Liver (tissue), 9 donors: ENCODE results near the gene CBL. TPM values are rescaled to one million over a fixed set of nuclear protein-coding genes. Genes with fewer than 3 reads are reported as not detected.

Experiments
- DNase-seq: peaks from one replicate; pipeline ENCODE4 v3.0.0-alpha.2; 2017; ENCODE audit warnings: low spot score
- H3K27ac ChIP-seq, 2 donors: one replicate each; pipeline ENCODE4 v1.7.0; 2013; ENCODE audit warnings: inconsistent platforms in 2 of 2, low read length in 2 of 2, control low read depth in 1 of 2, low read depth in 1 of 2, mild to moderate bottlenecking in 1 of 2
- H3K27me3 ChIP-seq, 4 donors: one replicate each; pipeline versions ENCODE4 v1.6.1 to v1.7.0; 2013; ENCODE audit warnings: low read length in 3 of 4, inconsistent platforms in 1 of 4, mild to moderate bottlenecking in 1 of 4, moderate library complexity in 1 of 4; ENCODE audit not compliant: control insufficient read depth in 4 of 4, insufficient read depth in 4 of 4
- H3K36me3 ChIP-seq, 4 donors: one replicate each; pipeline versions ENCODE4 v1.6.1 to v1.7.0; 2013; ENCODE audit warnings: low read length in 3 of 4, mild to moderate bottlenecking in 3 of 4, low read depth in 1 of 4, moderate library complexity in 1 of 4; ENCODE audit not compliant: control insufficient read depth in 4 of 4, insufficient read depth in 3 of 4
- H3K4me1 ChIP-seq, 4 donors: one replicate each; pipeline versions ENCODE4 v1.6.1 to v1.7.0; 2013; ENCODE audit warnings: low read length in 3 of 4, mild to moderate bottlenecking in 3 of 4, moderate library complexity in 1 of 4; ENCODE audit not compliant: control insufficient read depth in 4 of 4, insufficient read depth in 4 of 4
- H3K4me3 ChIP-seq, 3 donors: one replicate each; pipeline versions ENCODE4 v1.6.1 to v1.7.0; 2013; ENCODE audit warnings: low read length in 3 of 3, control low read depth in 1 of 3, low read depth in 1 of 3, mild to moderate bottlenecking in 1 of 3
- H3K9ac ChIP-seq, 2 donors: one replicate each; pipeline ENCODE4 v1.7.0; 2013; ENCODE audit warnings: low read length in 2 of 2, mild to moderate bottlenecking in 2 of 2, moderate library complexity in 2 of 2, control low read depth in 1 of 2, low read depth in 1 of 2
- H3K9me3 ChIP-seq, 4 donors: one replicate each; pipeline versions ENCODE4 v1.6.1 to v1.7.0; 2013; ENCODE audit warnings: low read length in 3 of 4; ENCODE audit not compliant: control insufficient read depth in 4 of 4
- ATF3 ChIP-seq: IDR thresholded peaks from 2 replicates; pipeline ENCODE4 v1.6.1; 2016; ENCODE audit warnings: antibody characterized with exemption
- CTCF ChIP-seq: fragments of 150-350 bp; IDR thresholded peaks from 2 replicates; pipeline ENCODE4 v1.5.1; 2017; ENCODE audit warnings: improper control_type of control experiment, low read depth, low read length; ENCODE audit not compliant: missing input control
- EGR1 ChIP-seq, 2 donors: IDR thresholded peaks; 2 replicates each; pipeline ENCODE4 v1.6.1; 2016 to 2018; ENCODE audit warnings: antibody characterized with exemption in 2 of 2, low read depth in 2 of 2
- FOXA1 ChIP-seq: IDR thresholded peaks from 2 replicates; pipeline ENCODE4 v1.6.1; 2016; ENCODE audit warnings: antibody characterized with exemption
- FOXA2 ChIP-seq: IDR thresholded peaks from 2 replicates; pipeline ENCODE4 v1.6.1; 2016; ENCODE audit warnings: antibody characterized with exemption
- GABPA ChIP-seq, 2 donors: IDR thresholded peaks in 1 of 2; conservative IDR thresholded peaks in 1 of 2; 2 replicates each; pipeline ENCODE4 v1.6.1; 2016; ENCODE audit warnings: antibody characterized with exemption in 2 of 2, mild to moderate bottlenecking in 1 of 2, moderate library complexity in 1 of 2
- HNF4A ChIP-seq, 2 donors: conservative IDR thresholded peaks; 2 replicates each; pipeline ENCODE4 v1.6.1; 2016; ENCODE audit warnings: antibody characterized with exemption in 2 of 2, mild to moderate bottlenecking in 2 of 2
- HNF4G ChIP-seq: IDR thresholded peaks from 2 replicates; pipeline ENCODE4 v1.6.1; 2016; ENCODE audit warnings: antibody characterized with exemption
- JUND ChIP-seq, 2 donors: IDR thresholded peaks; 2 replicates each; pipeline ENCODE4 v1.6.1; 2016; ENCODE audit warnings: antibody characterized with exemption in 2 of 2
- MAX ChIP-seq: IDR thresholded peaks from 2 replicates; pipeline ENCODE4 v1.6.1; 2016; ENCODE audit warnings: antibody characterized with exemption
- NR2F2 ChIP-seq: IDR thresholded peaks from 2 replicates; pipeline ENCODE4 v1.6.1; 2016; ENCODE audit warnings: antibody characterized with exemption
- RAD21 ChIP-seq, 2 donors: IDR thresholded peaks; 2 replicates each; pipeline ENCODE4 v1.6.1; 2016; ENCODE audit warnings: antibody characterized with exemption in 2 of 2, mild to moderate bottlenecking in 2 of 2
- REST ChIP-seq: IDR thresholded peaks from 2 replicates; pipeline ENCODE4 v1.6.1; 2016; ENCODE audit warnings: antibody characterized with exemption, mild to moderate bottlenecking
- RXRA ChIP-seq, 2 donors: IDR thresholded peaks; 2 replicates each; pipeline ENCODE4 v1.6.1; 2017 to 2018; ENCODE audit warnings: antibody characterized with exemption in 2 of 2, mild to moderate bottlenecking in 1 of 2
- SP1 ChIP-seq: IDR thresholded peaks from 2 replicates; pipeline ENCODE4 v1.6.1; 2018; ENCODE audit warnings: antibody characterized with exemption, mild to moderate bottlenecking
- TAF1 ChIP-seq: conservative IDR thresholded peaks from 2 replicates; pipeline ENCODE4 v1.6.1; 2016; ENCODE audit warnings: antibody characterized with exemption, mild to moderate bottlenecking
- YY1 ChIP-seq: IDR thresholded peaks from 2 replicates; pipeline ENCODE4 v1.6.1; 2016; ENCODE audit warnings: antibody characterized with exemption, mild to moderate bottlenecking
- ZBTB33 ChIP-seq: IDR thresholded peaks from 2 replicates; pipeline ENCODE4 v1.6.1; 2016; ENCODE audit warnings: antibody characterized with exemption
- WGBS: extraction: QIAGEN DNeasy Blood & Tissue Kit; methylation state at CpG from one replicate; pipeline ENCODE4 v1.1.7; 2013; 5-methylcytosine and 5-hydroxymethylcytosine counted together
- polyA plus RNA-seq, 2 donors: library from polyadenylated mRNA; stranded (reverse) in 1 of 2; unstranded in 1 of 2; fragments of 200-250 nt in 1 of 2; fragments of >200 nt in 1 of 2; fragmentation: Nextera tagmentation in 1 of 2; extraction: Ambion mirVana in 1 of 2; gene quantifications; one replicate each; pipeline versions ENCODE4 v1.2.1 to v1.2.3, GENCODE V29; 2013 to 2015
- total RNA-seq, 2 donors: library from RNA; depleted of rRNA; stranded (reverse); fragments of >200 nt; gene quantifications; one replicate each; pipeline ENCODE4 v1.2.3, GENCODE V29; 2014
- donor health status: healthy.
- donor health status: healthy.
- donor health status: healthy.
- donor health status: healthy.
- donor health status: healthy.

CBL gene
- total and polyA plus RNA-seq, 4 donors: 1.6 to 5.5 (median 3.5) TPM

- no peak for TF ChIP-seq EGR1 (IDR thresholded peaks at IDR 0.05; ENCODE audit: low read depth in 2 of 2)
- TF ChIP-seq ATF3: no peak
- no peak for TF ChIP-seq REST
- TF ChIP-seq FOXA2: no peak
- TF ChIP-seq FOXA1: no peak
- no peak for TF ChIP-seq MAX
- no peak for TF ChIP-seq RXRA (IDR thresholded peaks at IDR 0.05)
- TF ChIP-seq HNF4A (conservative IDR thresholded peaks at IDR 0.05): no peak
- no peak for TF ChIP-seq JUND (IDR thresholded peaks at IDR 0.05)
- TF ChIP-seq RAD21 (IDR thresholded peaks at IDR 0.05): no peak
- TF ChIP-seq TAF1: no peak
- no peak for TF ChIP-seq GABPA (IDR thresholded peaks at IDR 0.05 in 1 of 2, conservative IDR thresholded peaks at IDR 0.05 in 1 of 2)
- TF ChIP-seq YY1: no peak
- no peak for TF ChIP-seq SP1
- TF ChIP-seq HNF4G: no peak
- no peak overlapping the region for H3K27ac ChIP-seq
These were observed 13.1 kb upstream of the CBL start for GRCh38 chr11:119193001-119193400.

GRCh38 chr11:119193626-119194025, 12.5 kb upstream of the CBL start:
- H3K9ac ChIP-seq: no peak overlapping the region
- no peaks in the 10 kb centered on the region for H3K27me3 ChIP-seq
- 88% methylated on average over 10 of the region's 10 CpGs for WGBS
- H3K4me1 ChIP-seq: peaks cover 0 to 5% (median 0%) of the 10 kb centered on the region in 4 donors
- no peak for DNase-seq
- H3K27ac ChIP-seq: no peak overlapping the region
- no peak overlapping the region for H3K4me3 ChIP-seq
- no peaks in the 10 kb centered on the region for H3K36me3 ChIP-seq
- TF ChIP-seq CTCF: no peak
- TF ChIP-seq RXRA (IDR thresholded peaks at IDR 0.05): no peak
- TF ChIP-seq ATF3: no peak
- no peak for TF ChIP-seq SP1
- TF ChIP-seq REST: no peak
- TF ChIP-seq EGR1 (IDR thresholded peaks at IDR 0.05; ENCODE audit: low read depth in 2 of 2): no peak
- TF ChIP-seq MAX: no peak
- TF ChIP-seq HNF4A (conservative IDR thresholded peaks at IDR 0.05): no peak
- no peak for TF ChIP-seq FOXA1
- TF ChIP-seq FOXA2: no peak
- TF ChIP-seq GABPA (IDR thresholded peaks at IDR 0.05 in 1 of 2, conservative IDR thresholded peaks at IDR 0.05 in 1 of 2): no peak
- TF ChIP-seq YY1: no peak
- TF ChIP-seq NR2F2: no peak
- TF ChIP-seq HNF4G: no peak
- no peak for TF ChIP-seq TAF1
- no peak for TF ChIP-seq ZBTB33
- TF ChIP-seq RAD21 (IDR thresholded peaks at IDR 0.05): no peak
- no peak for TF ChIP-seq JUND (IDR thresholded peaks at IDR 0.05)
- H3K9me3 ChIP-seq: no peaks in the 10 kb centered on the region

More at GRCh38 chr11:119193001-119193400, 13.1 kb upstream of the CBL start:
- 90% methylated on average over 5 of the region's 5 CpGs for WGBS
- Histone ChIP-seq H3K9ac (no peak overlapping the region), H3K4me1 (peaks cover 0 to 5% (median 0%) of the 10 kb centered on the region in 4 donors), H3K9me3 (no peaks in the 10 kb centered on the region), H3K36me3 (no peaks in the 10 kb centered on the region), H3K27me3 (no peaks in the 10 kb centered on the region), H3K4me3 (no peak overlapping the region)
- no peak for DNase-seq
